Epidermal melanocyte (primary cell): ENCODE results near the gene TTN.
"Not testable (repeated sequence)": the region's sequence is repeated elsewhere in the genome, so short reads cannot be mapped to it uniquely, and the experiment has no call there.

Experiments
- DNase-seq: peaks from one replicate; pipeline ENCODE4 v3.0.0; 2011; ENCODE audit warnings: low spot score; ENCODE audit not compliant: insufficient read length

Gene TTN

DNA sequence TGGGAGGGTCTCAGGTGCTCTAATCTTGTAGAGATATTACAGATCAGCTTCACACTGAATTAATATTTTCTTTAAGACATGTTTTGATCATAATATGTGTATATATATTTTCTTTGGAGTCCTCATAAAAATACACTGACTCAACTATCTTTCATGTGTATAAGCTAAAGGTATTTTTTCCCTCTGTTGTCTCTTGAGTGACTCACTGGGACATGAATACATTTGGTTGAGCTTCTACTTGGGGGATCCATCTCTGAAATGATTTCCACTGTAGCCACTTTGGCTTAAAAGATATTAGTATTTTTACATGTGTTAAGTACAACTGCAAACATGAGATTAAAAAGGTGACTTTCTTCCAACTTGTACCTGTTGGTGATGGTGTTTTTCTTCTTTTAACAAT lies 140.8 kb downstream of the TTN start:
- DNase-seq: no peak

DNA sequence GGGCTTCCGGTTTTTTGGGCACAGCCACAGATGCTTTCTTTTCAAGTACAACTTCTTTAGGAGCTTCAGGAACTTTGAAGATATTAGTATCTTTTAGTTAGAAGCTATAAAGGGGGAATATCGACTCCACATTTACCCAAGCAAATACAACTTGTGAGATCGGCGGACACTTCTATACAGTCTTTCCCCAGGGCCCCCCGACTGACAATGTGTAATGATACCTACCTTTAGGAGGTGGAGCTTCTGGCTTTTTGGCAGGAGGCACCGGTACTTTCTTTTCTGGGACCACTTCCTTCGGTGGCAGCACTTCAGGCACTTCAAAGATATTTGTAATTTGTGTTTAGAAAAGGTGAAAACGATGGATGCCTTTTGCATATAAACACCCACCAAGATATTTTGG lies 148.7 kb downstream of the TTN start:
- not testable (repeated sequence) for DNase-seq

DNA sequence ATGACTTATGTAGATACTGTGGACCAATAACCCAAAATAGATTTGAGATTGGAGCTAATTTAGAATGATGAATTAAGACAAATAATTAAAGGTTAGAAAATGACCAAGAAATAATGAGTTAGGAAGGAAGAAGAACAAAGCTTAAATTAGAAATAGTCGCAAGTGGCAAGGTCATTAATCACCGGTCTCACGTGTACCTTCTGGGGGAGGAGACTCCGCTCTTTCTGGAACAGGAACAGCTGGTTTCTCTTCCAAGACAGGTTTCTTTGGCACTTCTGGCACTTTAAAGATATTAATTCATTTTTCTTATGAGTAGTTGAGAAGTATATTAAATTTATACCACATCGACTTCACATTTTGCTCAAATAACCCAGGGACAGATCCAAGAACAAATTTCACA lies 156.7 kb downstream of the TTN start:
- DNase-seq: no peak

DNA sequence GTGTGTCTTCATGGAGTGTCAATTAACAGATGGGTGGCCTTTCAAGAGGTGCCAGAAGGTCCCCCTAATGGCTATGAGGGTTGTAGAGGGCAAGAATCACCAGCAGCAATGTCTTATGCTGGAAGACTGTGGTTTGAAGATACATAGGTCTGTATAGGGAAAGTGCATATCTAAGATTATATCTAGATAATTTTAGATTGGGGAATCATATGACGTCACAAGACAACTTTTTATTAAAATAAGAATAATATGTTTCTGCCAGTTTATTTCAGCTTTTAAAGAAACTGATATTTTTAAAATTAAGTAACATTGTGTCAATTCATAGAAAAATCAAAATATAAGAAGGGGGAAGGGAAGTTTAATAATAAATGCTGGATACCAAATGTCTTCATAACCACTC lies 162.3 kb downstream of the TTN start:
- DNase-seq: no peak

DNA sequence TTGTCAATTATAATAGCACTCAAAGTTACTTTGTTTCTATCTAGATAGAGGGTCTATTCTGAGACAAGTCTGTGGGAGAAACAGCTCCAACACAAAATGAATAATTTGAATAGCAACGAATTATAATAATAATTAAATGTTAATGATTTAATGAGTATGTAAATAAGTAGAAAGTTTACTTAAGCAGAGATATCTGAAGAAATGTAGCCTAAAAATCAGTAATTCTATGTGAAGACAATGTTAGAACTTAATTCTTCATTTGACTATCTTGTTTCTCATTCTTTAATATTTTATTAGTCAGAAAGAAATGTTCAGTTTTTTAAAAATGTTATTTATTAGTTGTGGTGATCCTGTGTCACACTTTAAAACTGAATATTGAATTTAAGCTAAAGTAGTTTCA lies 165.7 kb downstream of the TTN start:
- DNase-seq: no peak

DNA sequence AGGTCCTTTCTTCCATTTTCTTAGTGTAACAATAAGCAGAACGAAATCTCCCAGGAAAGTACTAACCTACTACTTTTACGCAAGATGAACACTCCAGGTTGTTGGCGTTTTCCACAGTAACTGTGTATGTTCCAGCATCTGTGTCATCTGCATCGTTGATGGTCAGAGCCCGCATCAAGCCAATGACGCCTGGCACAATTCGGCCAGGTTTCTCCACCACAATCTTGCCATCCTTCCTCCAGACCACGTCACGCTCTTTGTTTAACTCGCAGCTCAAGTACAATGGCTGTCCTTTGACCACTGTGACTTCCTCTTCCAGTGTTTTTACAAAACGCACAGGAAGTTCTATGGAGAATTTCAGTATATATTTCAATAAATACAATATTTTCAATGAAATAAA lies 171.3 kb downstream of the TTN start:
- DNase-seq: no peak

DNA sequence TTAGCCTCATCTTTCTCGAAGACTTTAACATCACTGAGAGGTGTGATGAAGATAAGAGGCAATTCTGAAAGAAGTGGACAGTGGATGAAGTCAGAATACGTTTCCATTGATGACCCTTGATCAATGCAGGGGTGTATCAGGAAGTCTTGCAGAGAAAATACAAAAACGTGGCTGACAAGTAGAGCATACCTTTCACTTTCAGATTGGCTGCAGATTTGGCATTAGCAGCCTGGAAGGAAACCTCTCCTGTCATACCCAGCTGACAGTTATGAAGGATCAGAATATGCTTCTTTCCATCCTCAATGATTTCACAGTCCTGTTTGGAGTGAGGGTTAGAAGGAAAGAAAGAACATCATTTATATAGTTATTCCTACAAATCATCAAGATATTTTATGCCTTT lies 174.5 kb downstream of the TTN start:
- DNase-seq: no peak

DNA sequence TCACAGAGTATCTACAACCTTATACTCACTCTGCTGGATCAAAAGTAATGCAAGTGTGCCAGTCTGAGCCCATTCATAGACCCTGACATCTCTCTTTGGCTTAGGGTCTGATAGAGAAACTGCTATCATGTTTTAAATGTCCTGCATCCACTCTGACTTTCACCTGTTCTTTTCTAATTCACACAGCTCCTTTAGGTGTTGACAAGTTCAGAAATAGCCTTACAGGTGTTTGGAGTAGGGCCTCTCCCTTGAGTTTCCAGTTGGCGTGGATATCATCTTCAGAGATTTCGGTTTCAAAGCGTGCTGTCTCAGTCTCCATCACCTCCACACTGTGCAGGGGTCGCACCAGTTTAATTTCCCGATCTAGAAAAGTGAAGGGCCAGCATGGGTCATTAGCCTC lies 176.6 kb downstream of the TTN start:
- DNase-seq: no peak

DNA sequence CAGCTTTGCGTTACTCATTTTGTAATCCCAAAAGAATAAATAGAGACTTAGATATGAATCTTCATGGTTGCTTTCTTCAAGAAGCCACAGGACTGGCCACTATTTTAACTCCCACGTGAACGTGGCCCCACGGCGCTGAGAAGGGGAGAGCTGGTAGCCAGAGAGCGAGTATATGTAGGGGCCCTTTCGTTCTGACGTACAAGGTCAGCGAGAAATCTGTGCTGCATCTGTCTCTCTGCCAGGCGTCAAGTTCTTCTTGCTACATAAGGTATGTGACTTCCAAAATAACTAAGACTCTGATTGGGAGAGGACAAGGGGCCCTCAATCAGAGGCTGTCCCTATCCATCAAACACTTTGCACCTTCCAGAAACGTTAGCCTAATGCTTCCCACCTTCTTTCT lies 177.8 kb downstream of the TTN start:
- DNase-seq: no peak

DNA sequence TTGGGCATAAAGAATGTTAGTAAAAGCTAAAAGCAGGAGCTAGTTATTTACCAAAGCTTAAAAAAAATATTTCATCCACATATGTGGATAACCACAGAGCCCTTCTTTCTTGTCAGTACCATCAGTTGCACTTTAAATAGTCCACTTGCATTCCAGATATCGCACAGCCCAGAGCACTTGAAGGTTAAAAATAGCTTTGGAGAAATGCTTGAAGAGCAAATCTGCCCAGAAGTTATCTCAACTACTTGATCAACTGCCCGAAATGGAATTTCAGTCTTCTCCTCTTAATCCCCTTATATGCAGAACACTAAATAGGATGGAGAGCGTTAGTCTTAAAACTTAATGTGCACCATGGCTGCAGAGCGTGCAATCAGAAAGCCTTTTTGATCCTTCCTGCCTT lies 178.6 kb downstream of the TTN start:
- DNase-seq: no peak

DNA sequence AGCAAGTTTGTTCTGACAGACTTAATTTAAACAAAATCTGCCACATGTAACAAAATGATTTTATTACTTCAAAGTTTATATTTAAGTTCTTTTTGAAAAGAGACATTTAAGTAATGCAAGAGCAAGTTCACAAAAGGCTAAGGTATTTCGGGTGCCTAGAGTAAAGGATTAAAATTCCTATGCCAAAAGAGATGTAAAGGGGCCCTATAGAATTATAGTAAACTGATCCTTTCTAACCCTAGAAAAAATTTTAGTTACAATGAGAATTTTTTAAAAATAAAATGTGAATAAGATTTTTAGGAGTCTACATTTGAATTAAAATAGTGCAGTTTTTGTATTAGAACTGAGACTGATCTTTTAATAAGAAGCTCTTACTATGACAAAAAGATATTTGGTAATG lies 179.8 kb downstream of the TTN start:
- no peak for DNase-seq

DNA sequence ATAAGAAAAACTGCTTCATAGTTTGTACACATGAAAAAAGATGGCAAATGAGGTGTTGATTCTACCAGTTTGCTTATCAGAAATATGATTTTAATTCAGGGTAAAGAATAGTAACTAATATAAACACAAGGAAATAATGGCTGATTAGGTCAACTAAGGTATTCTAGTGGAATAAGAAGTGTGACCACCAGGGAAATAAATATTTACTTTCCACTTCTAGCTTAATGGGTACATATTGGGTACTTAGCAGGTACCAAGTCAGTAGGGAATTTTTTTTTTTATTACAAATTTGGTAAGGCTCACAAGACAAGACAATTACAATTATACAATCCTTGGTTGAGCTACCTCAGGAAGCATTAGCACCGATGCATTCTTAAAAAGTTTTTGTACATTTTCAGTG lies 191.3 kb downstream of the TTN start:
- no peak for DNase-seq

DNA sequence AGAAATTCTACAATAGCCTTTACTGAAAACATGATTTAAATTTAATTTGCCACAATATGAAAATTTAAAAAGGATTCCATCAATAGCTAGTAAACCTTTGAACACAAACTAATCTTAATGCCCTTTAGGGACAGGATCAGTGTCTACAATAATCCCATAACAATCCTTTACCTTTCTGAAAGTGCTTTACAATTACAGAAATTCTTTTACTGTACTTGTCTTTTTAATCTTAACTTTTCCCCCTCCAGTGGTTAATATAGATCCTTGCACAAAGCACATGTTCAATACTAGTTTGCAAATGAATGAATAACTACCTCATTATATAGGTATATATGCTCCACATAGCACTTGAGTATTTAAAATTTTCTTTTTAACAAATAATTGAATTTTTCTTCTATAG lies 204.3 kb downstream of the TTN start:
- DNase-seq: no peak

DNA sequence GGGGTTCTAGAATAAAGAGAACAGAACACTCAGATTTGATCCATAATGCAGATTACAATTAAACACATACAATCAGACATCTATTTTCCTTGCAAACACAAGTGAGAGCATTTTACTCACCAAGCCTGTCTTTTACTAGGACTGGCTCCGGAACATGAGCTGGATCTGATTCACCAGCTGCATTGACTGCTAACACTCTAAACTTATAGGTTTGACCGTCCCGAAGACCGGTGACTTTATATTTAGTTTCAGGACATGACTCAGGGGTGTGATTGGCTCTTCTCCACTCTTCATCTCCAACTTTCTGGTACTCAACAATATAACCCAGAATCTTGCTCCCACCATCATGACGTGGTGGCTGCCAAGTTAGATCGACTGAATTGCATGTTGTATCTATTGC lies 214.6 kb downstream of the TTN start:
- no peak for DNase-seq

DNA sequence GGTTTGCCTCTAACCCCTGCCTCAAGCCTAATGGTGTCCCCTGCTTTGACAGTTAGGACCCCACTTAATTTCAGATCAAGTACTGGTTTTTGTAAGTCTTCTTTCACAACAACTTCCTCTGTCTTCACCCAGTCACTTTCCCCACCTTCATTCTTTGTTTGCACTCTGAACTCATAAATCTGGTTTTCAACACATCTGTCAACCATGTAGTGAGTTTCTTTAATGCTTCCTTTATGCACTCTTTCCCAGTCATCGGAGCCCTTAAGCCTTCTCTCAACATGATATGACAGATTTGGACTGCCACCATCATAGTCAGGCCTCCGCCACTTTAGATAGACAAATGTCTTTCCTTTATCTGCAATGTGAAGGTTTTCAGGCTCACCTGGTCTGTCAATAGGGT lies 217.9 kb downstream of the TTN start:
- no peak for DNase-seq

DNA sequence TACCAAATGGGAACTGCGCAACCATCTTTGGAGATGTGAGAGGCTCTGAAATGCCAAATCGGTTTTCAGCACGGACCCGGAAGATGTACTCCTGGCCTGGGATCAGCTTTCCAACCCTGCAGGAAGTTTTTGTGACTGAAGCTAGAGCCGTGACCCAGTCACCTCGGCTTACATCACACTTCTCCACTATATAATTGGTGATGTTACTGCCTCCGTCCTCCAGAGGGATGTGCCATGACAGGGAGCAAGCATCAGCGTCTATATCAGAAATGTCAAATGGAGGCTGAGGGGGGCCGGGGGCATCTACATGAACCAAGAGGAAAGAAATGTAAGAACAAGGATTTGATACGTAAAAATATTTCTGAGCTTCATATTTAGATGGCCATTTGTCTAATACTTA lies 222.6 kb downstream of the TTN start:
- no peak for DNase-seq

DNA sequence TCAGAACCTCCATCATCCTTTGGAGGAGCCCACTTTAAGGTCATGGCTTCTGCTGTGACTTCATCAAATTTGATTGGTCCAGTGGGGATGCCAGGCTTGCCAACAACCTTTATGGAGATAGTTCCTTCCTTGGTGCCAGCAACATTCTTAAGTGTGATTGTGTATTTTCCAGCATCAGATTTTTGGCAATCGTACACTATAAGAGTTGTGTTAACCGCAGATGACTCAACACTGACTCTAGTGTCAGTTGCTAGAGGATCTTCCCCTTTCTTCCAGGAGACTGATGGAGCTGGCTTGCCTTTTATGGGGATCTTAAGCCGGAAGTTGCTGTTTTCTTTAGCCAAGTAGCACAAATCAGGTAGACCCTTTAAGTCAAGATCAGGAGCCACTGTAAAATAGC lies 228.2 kb downstream of the TTN start:
- no peak for DNase-seq

DNA sequence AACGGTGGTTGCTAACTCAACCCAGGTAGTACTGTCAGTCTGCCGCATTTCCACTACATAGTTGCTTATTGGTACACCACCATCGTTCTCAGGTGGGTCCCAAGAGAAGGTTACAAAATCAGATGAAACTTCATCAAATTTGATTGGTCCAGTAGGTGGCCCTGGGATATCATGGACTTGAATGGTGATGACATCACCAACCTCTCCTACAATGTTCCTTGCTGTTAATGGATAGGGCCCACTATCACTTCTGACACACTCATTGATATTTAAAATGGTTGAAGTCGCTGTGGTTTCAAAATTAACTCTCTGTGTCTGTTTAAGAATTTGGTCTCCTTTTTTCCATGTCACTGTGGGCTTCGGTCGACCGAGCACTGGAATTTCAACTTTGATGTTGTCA lies 232.4 kb downstream of the TTN start:
- DNase-seq: no peak

DNA sequence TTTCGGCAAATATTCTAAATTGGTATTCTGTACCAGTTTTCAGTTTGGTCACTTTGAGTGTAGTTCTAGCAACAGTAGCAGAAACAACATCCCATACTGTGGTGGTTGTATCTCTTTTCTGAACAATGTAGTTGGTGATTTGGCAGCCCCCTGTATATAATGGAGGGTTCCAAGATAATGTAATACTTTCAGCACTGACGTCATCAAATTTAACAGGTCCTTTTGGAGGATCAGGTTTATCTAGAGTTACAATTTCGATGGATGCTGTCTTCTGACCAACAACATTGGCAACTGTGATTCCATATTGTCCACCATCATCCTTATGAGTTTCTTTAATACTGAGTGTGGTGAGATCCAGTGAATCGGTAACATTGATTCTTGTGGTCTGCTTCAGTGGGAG lies 239.0 kb downstream of the TTN start:
- DNase-seq: no peak

DNA sequence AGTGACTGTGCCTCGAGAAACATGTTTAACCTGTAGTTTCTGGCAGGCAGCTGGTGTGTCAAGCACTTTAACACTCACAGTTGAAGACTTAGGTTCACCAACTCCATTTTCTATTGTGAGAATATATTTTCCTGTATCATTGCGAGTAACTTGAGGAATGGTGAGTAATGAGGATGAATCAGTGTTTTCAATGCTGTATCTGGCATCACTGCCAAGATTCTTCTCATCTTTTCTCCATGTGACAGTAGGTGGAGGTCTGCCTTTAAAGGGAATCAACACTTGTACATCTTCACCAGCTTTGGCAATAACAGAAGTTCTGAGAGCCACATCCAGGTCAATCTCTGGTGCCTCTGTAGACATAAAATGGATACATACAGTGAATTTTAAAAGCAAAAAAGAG lies 254.2 kb downstream of the TTN start:
- DNase-seq: no peak

DNA sequence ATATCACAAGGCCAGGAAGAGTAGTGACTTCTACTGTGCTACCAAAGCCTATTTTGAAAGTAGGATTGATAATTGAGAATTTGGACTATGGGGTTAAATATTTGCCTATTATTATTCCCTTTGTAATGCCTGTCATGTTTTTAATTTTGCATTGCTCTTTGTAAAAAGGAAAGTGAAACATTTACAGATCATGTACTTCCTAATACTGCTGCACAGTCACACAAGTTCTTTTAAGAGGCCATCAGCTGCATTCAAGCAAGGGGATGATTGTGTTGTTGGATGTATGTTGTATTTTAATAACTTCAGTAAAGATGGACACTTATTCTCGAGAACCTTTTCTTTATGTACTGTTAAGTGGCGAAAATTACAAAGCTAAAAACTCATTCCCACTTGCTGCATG lies 256.9 kb downstream of the TTN start:
- no peak for DNase-seq

DNA sequence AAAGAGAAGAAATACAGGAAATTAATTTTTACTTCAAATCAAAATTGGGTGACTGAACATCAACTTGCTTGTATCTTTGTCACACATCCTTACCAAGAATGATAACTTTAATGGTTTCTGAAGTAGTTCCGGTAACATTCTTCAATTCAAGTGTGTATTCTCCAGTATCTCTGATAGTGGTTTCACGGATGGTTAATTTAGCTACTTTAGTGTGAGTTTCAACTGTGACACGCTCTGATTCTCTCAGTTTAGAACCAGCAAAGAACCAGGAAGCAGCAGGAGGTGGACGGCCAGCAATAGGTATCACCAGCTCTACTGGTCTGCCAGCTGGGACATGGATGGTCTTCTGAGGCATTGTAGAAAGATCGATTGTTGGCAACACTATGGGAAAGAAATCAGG lies 264.7 kb downstream of the TTN start:
- no peak for DNase-seq

DNA sequence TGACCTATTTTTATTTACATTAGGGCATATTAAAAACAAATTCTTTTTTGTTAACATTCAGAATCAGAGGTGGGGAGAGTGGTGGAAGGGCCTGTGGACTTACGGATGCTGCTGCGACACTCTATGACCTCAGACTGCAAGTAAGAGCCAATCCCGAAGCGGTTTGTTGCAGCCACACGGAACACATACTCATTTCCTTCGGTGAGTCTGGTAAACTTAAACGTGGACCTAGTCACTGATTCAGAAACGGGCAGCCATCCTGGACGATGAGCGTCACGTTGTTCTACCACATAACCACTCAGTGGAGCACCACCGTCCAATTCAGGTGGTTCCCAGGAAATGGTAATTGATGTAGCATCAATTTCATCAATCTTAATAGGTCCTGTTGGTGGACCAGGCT lies 265.1 kb downstream of the TTN start:
- DNase-seq: no peak

DNA sequence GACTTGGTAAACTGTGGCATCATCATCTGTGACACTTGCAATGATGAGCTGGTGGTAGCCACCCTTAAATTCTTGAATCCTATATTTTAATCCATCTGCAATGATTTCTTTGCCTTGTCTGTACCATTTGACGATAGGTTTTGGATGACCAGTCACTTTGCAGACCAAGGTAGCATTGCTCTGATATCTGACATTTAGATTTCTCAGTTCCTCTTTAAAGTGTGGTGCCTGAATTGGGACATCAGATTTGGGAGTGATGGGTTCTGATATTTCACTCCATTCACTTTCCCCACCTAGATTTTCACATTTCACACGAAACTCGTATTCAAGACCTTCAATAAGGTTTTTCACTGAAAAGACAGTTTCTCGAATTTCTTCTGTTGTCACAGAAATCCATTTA lies 271.2 kb downstream of the TTN start:
- no peak for DNase-seq

DNA sequence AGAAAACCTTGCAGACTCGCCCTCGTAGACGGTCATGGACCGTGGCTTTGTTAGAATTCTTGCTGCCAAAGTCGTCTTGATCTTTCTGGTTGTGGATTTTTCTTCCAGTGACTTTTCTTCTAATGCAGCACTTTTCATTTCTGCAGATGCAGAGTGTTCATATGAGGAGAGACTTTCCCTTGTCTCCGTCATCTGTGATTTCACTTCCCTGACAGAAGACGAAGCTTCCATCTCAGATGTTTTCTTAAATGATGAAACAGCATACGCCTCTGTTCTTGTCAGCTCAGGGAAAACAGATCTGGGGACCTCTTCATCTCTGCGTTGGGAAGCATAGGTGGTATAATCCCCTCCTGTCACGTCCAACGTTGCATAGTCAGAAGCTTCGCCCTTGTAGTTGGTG lies 276.1 kb downstream of the TTN start:
- no peak for DNase-seq
